HG02938 (cell line): Measurements from ENCODE around the gene SLC1A2.

Experiments used
- ATAC-seq: cut with Tn5 transposase; IDR thresholded peaks from one replicate; pipeline ENCODE4 v1.9.1; 2021; ENCODE audit warnings: mild to moderate bottlenecking, moderate library complexity; ENCODE audit not compliant: unreplicated experiment

The SLC1A2 gene

GRCh38 chr11:35414311-35414710 lies 5.0 kb downstream of the SLC1A2 start:
- ATAC-seq = no peak

DNA sequence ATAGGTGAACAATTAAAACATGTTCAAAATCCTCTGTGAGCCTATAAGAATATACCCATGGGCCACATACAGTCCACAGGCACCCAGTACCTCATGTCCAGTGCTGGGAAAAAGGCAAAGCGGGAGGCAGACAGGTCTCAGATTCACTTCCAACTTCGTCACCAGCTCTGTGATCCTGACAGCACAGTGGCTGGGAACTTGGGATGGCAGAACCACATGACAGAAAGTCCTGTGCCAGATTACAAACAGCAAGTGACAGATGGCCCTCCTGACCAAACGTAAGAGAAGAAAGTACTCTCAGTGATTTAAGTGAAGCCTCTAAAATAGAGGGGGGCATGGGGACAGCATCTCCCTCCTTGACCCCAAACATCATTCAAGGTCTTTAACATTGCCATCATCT lies 5.8 kb downstream of the SLC1A2 start:
- no peak for ATAC-seq

DNA sequence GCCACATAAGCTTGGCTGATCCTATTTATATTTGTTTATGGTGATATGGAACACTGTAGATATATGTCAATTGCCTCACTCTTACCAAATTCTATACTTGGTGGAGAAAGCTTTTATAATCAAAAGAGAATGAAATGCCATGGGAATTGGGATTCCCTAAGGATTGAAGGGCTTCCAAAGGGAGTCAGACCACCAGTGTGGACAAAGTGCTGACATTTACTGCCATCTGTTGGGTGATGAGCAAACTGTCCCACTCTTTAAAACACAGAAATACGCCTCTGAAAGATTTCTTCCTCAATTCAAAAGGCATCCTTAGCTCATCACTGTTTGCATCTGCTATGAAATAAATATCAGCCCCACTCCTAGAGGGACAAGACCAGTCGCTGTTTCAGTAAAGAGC lies 7.1 kb downstream of the SLC1A2 start:
- ATAC-seq = no peak

GRCh38 chr11:35407041-35407440 lies 12.3 kb downstream of the SLC1A2 start:
- ATAC-seq = no peak

- ATAC-seq = no peak
Measured at GRCh38 chr11:35404388-35404775, 15.0 kb downstream of the SLC1A2 start.

DNA sequence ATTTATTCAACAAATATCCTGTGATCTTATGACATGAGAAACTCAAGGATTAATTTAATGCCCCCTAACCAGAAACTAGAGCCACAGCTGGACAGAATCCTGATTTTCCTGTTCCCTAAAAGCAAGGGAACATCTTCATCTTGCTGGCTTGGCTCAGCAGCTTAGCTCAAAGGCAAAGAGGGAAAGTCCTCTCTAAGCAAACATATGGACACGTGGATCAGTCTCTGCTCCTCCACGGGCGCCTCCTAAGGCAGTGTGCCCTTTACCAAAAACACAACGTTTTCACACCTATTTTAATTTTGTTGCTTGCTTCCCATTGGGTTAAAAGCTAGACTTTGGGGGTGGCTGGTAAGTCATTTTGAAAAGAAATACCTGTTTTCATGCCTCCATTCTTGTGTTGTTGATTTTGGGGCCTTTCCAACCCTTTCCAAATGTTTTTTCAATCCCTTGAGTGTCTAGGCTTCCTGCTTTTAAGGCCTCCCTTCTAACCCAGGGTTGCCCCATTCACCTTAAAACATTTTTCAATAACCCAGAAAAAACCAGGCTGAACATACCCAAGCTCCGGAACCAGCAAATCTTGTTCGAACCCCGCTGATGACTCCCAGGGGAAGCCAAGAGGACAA lies 15.5 kb downstream of the SLC1A2 start:
- no peak for ATAC-seq

- no peak for ATAC-seq
Measured at GRCh38 chr11:35402751-35403660, 16.4 kb downstream of the SLC1A2 start.

- ATAC-seq = no peak
Measured at GRCh38 chr11:35398881-35399280, 20.5 kb downstream of the SLC1A2 start.

GRCh38 chr11:35394941-35395340 lies 24.4 kb downstream of the SLC1A2 start:
- no peak for ATAC-seq

GRCh38 chr11:35393098-35393497 lies 26.3 kb downstream of the SLC1A2 start:
- ATAC-seq = no peak

GRCh38 chr11:35391922-35392688 lies 27.3 kb downstream of the SLC1A2 start:
- no peak for ATAC-seq

DNA sequence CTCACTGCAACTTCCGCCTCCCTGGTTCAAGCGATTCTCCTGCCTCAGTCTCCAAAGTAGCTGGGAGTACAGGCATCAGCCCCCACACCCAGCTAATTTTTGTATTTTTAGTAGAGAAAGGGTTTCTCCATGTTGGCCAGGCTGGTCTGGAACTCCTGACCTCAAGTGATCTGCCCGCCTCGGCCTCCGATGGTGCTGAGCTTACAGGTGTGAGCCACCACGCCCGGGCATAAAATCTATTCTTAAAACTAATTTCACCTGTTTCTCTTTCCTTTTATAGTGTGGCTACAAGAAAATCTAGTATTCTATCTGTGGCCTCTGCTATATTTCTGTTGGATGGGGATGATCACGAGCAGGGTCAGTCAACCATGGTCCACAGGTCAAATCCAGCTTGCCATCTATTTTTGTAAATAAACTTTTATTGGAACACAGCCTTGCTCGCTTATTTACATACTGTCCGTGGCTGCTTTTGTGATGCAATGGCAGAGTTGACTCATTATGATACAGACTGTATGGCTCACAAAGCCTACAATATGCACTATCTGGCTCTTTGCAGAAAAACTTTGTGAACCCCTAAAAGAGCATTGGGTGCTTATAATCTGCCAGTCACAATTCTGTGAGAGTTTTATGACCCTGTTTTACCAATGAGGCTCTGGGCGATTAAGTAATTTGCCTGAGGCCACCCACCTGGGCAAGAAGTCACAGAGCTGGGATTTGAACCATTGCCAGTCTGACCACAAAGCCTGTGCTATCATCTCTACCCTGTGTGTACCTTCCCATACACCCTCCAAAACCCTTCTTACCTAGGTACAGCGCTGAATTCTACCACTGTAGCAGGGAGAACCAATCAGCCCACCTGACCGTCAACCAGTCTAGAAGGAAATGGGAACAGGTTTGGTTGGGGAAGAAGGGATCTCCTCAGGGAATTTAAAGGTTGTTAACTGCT lies 28.3 kb downstream of the SLC1A2 start:
- ATAC-seq = peak; percentile 89

- ATAC-seq = no peak
Measured at GRCh38 chr11:35389897-35390465, 29.4 kb downstream of the SLC1A2 start.

GRCh38 chr11:35389112-35389511 lies 30.2 kb downstream of the SLC1A2 start:
- ATAC-seq = no peak

GRCh38 chr11:35388061-35388460 lies 31.3 kb downstream of the SLC1A2 start:
- ATAC-seq = no peak

- no peak for ATAC-seq
Measured at GRCh38 chr11:35387111-35387982, 32.0 kb downstream of the SLC1A2 start.

GRCh38 chr11:35383953-35384352 lies 35.4 kb downstream of the SLC1A2 start:
- no peak for ATAC-seq

- ATAC-seq = no peak
Measured at GRCh38 chr11:35381709-35382322, 37.5 kb downstream of the SLC1A2 start.

DNA sequence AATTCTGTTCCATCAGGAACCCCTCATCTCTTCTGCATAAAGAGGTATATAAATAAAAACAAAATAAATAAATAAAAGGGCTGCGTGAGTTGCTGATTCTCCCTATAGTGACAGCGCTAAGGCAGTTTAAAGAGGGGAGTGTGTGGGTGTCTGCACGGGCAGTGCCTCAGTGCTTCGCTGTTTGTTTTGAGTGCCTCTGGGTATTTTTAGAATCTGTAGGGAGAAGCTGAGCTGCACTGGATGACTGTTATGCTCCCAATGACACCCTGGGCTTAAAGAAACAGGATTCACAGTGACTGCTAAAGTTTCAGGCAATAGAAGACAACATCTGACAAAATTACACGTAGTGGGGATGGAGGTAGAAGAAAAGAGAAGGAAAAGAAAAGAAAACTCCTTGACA lies 38.8 kb downstream of the SLC1A2 start:
- ATAC-seq = no peak
